Measurements from ENCODE around the gene S100A1. TPM values are rescaled to one million over a fixed set of nuclear protein-coding genes. Genes with fewer than 3 reads are reported as not detected.
"Not testable (repeated sequence)": the region's sequence is repeated elsewhere in the genome, so short reads cannot be mapped to it uniquely, and the experiment has no call there.

The S100A1 gene
- total and polyA plus RNA-seq, 8 donors = 0.93 to 2.3 (median 1.8) TPM

- ATAC-seq (no peak), DNase-seq (no peak)
- no peak overlapping the region for H3K27ac ChIP-seq
- TF ChIP-seq CTCF (IDR thresholded peaks at IDR 0.05) = no peak
- no peaks in the 10 kb centered on the region for H3K9me3 ChIP-seq
- intact Hi-C loops (cut with DNase I) = no loop called here
- H3K27me3 ChIP-seq = no peaks in the 10 kb centered on the region
- no peak overlapping the region for H3K4me3 ChIP-seq
- H3K4me1 ChIP-seq = no peaks in the 10 kb centered on the region
- no peaks in the 10 kb centered on the region for H3K36me3 ChIP-seq
These were observed 44.3 kb upstream of the S100A1 start for GRCh38 chr1:153583976-153584375.

GRCh38 chr1:153585006-153585405 is 43.2 kb upstream of the S100A1 start:
- DNase-seq (no peak), ATAC-seq (no peak)
- no peaks in the 10 kb centered on the region for H3K9me3 ChIP-seq
- H3K4me1 ChIP-seq = no peaks in the 10 kb centered on the region
- no peak overlapping the region for H3K4me3 ChIP-seq
- H3K27ac ChIP-seq = no peak overlapping the region
- no peaks in the 10 kb centered on the region for H3K36me3 ChIP-seq
- no peak for TF ChIP-seq CTCF (IDR thresholded peaks at IDR 0.05)
- intact Hi-C loops (cut with DNase I) = no loop called here
- H3K27me3 ChIP-seq = no peaks in the 10 kb centered on the region

- no peak for TF ChIP-seq CTCF (IDR thresholded peaks at IDR 0.05)
- ATAC-seq = no peak
- Histone ChIP-seq H3K36me3 (no peaks in the 10 kb centered on the region), H3K4me3 (no peak overlapping the region), H3K4me1 (no peaks in the 10 kb centered on the region), H3K27ac (no peak overlapping the region), H3K9me3 (no peaks in the 10 kb centered on the region), H3K27me3 (no peaks in the 10 kb centered on the region)
- intact Hi-C loops (cut with DNase I) = no loop called here
- DNase-seq = no peak
These were observed 41.9 kb upstream of the S100A1 start for GRCh38 chr1:153586347-153586746.

GRCh38 chr1:153587314-153587713 is 40.9 kb upstream of the S100A1 start:
- Histone ChIP-seq H3K36me3 (no peaks in the 10 kb centered on the region), H3K4me3 (no peak overlapping the region), H3K27me3 (no peaks in the 10 kb centered on the region), H3K27ac (no peak overlapping the region), H3K4me1 (no peaks in the 10 kb centered on the region), H3K9me3 (no peaks in the 10 kb centered on the region)
- TF ChIP-seq CTCF (IDR thresholded peaks at IDR 0.05) = no peak
- DNase-seq (no peak), ATAC-seq (no peak)
- intact Hi-C loops (cut with DNase I) = no loop called here

- H3K27ac ChIP-seq; H3K9me3 ChIP-seq; ATAC-seq; H3K27me3 ChIP-seq; intact Hi-C loops (cut with DNase I); H3K36me3 ChIP-seq; H3K4me1 ChIP-seq; H3K4me3 ChIP-seq; DNase-seq: not testable (repeated sequence)
These were observed 40.2 kb upstream of the S100A1 start for GRCh38 chr1:153588033-153588432.

- Histone ChIP-seq H3K9me3 (no peaks in the 10 kb centered on the region), H3K36me3 (no peaks in the 10 kb centered on the region), H3K4me1 (no peaks in the 10 kb centered on the region), H3K4me3 (no peak overlapping the region), H3K27me3 (no peaks in the 10 kb centered on the region), H3K27ac (no peak overlapping the region)
- no peak for ATAC-seq
- no peak for DNase-seq
- intact Hi-C loops (cut with DNase I) = no loop called here
- TF ChIP-seq CTCF (IDR thresholded peaks at IDR 0.05) = no peak
These were observed 39.8 kb upstream of the S100A1 start for GRCh38 chr1:153588482-153588881.

Measured in left lung (tissue), 10 donors.